HG03439 (cell line): ENCODE data around the gene DNAJA1.

Experiments
- ATAC-seq: cut with Tn5 transposase; IDR thresholded peaks from one replicate; pipeline ENCODE4 v1.9.1; 2021; ENCODE audit warnings: mild to moderate bottlenecking, moderate library complexity; ENCODE audit not compliant: unreplicated experiment

DNAJA1 gene

GRCh38 chr9:33025572-33026342, 684 bp downstream of the DNAJA1 start:
- ATAC-seq, result peak; percentile 37

DNA sequence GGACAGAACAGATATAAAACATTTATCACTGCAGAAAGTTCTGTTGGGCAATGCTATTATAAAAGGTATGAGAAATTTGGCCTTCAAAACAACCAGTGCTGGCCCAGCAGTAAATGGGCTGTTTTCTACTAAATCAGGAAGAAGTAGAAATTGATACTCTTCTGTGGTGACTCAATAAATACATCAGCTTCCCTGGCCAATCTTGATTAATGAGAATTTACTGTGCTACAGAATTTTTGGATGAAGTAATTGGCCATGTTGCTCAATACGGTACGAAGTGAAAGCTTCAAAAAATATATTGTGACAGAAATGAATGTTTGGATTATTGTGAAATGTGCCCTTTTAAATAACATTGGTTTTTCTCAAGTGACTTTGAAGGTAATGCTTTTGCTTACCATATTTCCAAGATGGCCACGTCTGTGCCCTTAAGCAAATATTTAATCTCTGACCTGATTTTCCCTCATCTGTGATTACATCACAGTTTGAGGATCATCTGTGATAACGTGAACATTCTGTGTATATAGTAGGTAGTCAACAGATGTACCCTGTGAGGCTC, 4.2 kb downstream of the DNAJA1 start:
- ATAC-seq, result no peak

DNA sequence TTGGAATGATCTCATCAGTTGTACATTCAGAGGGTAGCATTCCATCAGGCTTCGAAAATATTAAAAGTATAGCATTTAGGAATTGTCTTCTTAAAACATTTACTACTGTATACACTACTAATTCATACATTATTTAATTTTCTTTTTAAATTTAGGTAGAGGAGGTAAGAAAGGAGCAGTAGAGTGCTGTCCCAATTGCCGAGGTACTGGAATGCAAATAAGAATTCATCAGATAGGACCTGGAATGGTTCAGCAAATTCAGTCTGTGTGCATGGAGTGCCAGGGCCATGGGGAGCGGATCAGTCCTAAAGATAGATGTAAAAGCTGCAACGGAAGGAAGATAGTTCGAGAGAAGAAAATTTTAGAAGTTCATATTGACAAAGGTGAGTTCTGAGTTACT, 5.2 kb downstream of the DNAJA1 start:
- no peak for ATAC-seq

GRCh38 chr9:33032292-33032691, 7.2 kb downstream of the DNAJA1 start:
- ATAC-seq, result no peak

DNA sequence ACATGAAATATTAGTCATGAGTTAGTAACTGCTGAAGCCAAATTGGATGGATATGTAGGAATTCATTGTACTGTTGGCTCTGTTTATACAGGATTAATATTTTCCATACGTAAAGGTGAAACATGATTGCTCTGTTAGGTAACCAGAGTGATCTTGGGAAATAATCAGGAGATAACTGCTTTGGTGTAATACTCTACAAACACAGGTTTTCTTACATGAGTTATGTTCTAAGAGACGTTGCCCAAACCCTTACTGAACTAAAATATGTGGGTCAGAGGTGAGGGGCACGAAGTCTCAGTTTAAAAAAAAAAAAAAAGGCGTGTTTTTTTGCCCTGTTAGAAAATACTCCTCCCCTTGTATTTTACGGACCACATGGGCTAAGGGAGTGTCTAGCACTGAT, 7.8 kb downstream of the DNAJA1 start:
- ATAC-seq, result no peak

- no peak for ATAC-seq
These were observed 15.8 kb downstream of the DNAJA1 start for GRCh38 chr9:33040792-33041431.

GRCh38 chr9:33041432-33042188, 16.5 kb downstream of the DNAJA1 start:
- ATAC-seq, result no peak

DNA sequence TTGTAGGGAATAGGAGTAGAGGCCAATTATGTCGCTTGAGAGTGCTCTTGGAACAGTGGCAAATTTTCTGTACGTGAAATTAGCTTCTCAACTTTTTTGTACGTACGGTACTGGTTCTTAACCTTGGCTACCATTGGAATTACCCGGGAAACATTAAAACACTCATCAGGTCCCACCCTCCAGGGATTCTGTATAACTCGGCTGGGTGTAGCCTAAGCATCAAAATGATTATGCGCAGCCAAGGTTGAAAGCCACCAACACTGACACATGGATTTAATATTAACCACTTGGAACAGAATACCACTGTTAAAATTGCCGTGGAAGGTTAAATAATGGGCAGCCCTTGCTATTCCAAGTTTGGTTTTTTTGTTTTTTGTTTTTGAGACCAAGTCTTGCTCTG, 17.4 kb downstream of the DNAJA1 start:
- no peak for ATAC-seq

DNA sequence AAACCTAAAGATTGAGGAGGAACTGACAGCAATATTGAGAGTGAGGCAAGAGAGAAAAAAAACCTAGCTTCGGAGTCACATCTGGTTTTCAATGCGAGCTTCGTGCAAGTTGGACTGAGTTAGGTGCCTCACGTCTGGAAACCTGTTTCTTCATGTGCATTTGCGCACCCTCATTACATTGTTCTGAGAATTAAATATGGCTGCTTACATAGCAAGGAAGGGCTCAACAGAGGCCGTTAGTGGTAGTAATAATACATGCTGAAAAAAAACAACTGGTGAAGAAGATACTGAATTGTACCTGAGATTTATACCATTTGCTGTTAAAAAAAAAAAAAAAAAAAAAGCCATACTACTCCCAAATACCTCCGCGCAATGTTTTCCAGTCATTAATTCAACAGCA, 18.6 kb downstream of the DNAJA1 start:
- ATAC-seq, result no peak

DNA sequence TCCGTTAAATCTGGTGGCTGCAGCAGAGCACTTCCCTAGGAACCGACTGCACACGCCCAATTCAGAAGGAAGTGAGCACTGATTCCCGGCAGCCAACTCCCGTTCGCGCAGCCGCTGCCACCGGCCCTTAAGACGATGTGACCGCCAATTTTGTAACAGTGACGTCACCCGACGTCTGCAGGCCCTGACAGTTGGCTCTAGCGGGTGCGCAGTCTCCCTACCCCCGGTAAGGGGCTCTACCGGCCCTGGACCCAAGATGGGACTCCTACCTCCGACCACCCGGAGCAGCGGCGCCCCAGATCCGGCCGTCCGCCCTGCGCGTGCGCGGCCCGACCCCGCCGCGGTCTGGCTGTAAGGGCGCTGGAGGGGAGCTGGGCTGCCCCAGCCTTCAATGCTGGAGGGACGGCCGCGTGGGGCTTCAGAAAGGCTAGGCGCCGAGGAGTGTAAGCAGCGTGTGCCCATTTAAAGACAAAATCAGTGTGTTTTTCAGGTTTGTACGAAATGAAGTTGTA, 19.1 kb downstream of the DNAJA1 start:
- peak; percentile 79 for ATAC-seq

DNA sequence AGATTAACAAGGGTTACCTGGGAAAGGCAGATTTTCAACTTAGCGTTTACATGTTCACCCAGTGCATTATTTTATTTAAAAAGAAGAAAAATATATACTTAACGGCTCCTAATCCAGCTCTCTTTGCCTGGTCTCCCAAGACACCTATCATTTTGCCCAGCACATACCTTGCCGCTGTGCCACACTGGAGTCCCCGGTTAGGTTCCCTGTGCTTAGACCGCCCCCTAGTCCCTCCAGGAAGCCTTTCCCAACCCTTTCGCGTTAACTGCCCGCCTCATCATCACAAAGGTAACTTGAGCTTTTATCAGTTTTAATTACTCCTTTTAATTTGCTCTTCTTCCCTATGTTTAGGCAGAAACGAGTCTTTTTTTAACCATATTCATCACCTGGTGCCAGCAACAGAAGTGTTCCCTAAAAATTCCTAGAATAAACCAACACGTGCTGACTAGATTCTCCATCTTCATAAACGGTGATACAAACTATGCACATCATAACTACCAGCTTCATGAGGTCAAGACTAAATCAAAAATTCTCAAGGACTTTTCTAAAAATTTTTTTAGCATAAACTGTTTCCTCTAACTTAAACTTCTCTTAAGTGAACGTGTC, 19.7 kb downstream of the DNAJA1 start:
- no peak for ATAC-seq

GRCh38 chr9:33046061-33046460, 21.0 kb downstream of the DNAJA1 start:
- ATAC-seq, result no peak

DNA sequence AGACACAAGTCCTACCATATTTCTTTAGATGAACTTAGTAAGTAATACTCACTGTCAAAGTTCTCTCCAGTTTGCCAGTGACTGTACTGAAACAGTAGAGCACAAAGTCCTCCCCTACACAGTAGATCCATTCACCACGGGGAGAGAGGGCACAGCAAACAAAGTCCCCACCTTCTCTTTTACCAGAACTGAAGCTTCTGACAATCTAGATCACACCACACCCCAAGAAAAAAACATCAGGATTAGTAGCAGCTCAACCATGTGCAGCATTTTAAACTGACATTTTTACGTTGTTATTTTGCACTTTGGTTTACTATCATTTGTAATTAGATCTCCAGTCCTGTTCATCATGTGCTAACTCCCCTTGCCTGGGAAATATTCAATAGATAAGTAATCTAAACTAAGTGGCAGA, 23.0 kb downstream of the DNAJA1 start:
- ATAC-seq, result no peak

GRCh38 chr9:33049680-33050361, 24.7 kb downstream of the DNAJA1 start:
- peak; percentile 74 for ATAC-seq

- no peak for ATAC-seq
These were observed 26.1 kb downstream of the DNAJA1 start for GRCh38 chr9:33051144-33051543.

DNA sequence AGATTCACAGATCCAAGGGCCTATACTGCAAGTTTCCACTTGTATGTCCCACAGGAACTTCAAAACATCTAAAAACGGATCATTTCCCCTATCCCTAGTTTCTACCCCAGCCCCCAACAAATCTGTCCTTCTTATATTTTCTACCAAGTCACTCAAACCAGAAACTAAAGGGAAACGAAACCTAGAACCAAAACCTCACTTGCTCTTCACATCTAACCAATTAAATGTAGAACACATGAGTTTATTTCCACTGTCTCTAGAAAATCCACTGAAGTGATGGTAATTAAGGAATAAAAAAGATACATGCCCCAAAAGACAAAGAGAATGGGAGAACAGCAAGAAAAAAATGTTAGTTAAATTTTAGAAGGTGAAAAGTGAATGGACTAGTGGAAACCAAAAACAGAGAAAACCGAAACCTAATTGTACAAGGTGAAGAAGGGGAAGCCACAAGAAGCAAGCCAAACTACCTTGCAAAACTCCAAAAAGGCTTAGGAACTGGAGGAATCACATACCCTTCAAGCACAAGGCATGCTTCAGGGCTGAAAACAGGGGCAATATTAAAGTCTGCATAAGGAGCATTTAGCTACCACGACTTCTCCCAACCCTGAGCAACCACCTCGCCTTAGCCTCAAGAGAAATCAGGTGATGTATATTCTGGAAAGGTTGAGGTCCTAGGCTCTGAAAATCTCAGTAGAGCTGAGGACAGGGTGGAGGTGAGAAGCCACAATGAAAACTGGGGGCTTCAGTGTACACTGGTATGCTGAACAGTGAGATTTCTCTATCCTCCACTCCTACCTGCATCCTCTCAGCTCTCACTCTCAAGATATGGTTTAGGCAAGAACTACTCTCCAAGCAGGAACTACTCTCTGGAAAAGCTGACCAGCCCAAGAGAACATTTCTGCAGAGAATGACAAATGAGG, 40.3 kb downstream of the DNAJA1 start:
- ATAC-seq, result no peak

DNA sequence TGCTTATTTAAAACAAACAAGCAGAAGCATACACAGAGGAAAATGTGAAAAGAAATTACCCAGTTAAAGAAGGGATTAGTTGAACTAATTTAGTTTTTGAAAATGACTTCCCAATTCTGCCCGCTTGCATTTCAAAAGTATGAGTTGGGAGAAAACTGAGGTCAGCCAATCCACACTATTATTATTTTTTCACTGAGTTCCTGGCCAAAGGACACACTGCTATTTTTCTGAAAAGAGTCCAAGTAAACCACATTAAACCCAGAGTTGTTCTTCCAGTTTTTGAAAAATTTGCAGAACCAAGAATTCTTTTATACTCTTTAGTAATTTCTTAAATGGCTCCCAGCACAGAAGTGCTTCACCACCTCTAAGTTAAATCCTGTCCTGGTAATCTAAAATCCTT, 43.9 kb downstream of the DNAJA1 start:
- ATAC-seq, result no peak

DNA sequence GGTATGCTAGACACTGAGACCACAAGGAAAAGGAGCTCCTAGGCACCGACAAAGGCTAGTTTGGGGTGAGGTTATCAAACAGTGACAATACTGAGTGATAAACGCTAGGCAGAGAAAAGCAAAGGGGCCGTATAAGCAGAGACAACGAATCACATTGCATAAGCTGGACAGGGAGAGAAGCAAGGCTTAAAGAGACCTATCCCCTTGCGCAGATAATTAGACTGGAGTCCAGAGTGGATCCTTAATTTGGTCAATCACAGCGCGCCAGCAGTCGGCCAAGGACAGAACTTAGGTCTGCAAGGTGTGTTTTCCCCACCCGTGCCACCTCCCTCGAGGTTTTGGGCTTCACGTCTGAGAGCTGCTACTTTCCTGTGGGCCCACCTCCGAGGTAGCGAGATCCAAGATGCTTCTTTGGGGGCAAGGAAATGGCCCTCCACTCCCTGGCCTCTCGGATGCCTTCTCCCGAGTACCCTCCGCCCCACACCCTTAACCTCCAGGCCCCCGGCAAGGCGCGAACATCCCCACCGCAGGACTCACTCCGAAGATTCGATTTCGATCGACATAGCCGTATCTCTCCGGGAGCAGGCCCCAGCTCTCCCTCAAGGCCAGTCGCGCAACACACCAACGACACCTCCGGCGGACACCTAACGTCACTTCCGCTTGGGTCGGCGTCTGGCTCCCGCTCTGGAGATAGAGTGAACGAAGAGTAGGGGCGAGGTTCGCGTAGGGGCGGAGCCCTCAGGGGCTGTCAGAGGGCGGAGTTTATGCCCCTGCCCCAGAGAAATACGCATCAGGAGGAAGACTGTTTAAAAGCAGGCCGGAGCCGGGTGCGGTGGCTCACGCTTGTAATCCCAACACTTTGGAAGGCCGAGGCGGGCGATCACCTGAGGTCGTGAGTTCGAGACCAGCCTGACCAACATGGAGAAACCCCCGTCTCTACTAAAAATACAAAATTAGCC, 51.3 kb downstream of the DNAJA1 start, which contains the start of gene SMU1:
TSS of gene SMU1 (minus strand) at position 629 of the 959 bp plus-strand sequence. CDS start at position 563, 66 bp downstream.
- ATAC-seq, result peak; percentile 99
